ENCODE data around the gene BIN2.

Gene BIN2

DNA sequence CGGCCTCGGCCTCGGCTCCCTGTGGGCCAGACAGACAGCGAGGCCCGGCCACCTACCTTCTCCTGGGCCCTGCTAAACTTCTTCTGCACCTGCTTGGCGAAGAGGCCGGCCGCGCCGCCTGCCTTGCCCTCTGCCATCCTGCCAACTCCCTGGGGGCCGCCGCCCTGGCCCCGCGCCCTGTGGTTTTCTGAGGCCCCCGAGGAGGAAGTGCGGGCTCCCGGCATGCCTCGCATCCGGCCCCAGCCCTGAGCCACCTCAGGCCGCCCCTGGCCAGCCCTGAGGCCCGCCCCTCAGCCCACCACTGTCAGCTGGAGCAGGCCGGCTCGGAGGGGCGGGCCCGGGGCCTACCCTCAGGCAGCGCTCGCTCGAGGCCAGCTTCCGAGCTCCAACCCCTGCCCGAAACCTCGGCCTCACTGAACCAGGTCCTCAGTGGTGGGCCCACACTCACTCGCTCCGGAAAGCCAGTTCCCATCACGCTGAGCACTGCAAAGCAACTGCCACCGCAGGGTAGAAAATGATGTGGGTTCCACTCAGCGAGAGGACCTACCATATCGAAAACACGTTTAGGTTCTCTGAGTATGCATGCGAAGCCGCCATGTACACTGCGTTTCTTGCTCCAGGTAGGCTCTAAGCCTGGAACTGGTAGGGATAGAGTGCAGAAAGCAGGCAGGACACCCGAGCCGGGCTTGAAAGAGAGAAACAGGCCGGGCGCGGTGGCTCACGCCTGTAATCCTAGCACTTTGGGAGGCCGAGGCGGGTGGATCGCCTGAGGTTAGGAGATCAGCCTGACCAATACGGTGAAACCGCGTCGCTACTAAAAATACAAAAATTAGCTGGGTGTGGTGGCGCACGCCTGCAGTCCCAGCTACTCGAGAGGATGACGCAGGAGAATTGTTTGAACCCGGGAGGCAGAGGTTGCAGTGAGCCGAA is at the start of gene BIN2:
BIN2 (minus strand) TSS at position 209 of the 930 bp plus-strand sequence; CDS start at position 137, 72 bp downstream.
- DNase-seq (ENCODE audit: low spot score in 2 of 2) (peak; percentile 77 to 86), ATAC-seq (ENCODE audit: low read depth) (peak; percentile 86)

DNA sequence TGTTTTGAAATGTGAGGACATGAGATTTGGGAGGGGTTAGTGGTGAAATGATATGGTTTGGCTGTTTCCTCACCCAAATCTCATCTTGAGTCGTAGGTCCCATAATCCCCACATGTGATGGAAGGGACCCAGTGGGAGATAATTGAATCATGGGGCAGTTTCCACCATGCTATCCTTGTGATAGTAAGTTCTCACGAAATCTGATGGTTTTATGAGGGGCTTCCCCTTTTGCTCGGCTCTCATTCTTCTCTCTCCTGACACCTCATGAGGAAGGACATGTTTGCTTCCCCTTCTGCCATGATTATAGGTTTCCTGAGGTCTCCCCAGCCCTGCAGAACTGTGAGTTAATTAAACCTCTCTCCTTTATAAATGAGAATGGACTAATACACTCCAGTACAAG is 49.2 kb upstream of the BIN2 start:
- Mint-ChIP-seq H3K4me1 (peaks cover 30% of the 10 kb centered on the region), H3K27ac (no peak overlapping the region), H3K9me3 (no peaks in the 10 kb centered on the region), H3K27me3 (peaks cover 2% of the 10 kb centered on the region), H3K4me3 (no peak overlapping the region), H3K36me3 (peaks cover 21% of the 10 kb centered on the region)
- DNase-seq (ENCODE audit: low spot score in 2 of 2), result no peak
- no peak for ATAC-seq (ENCODE audit: low read depth)

More for the DNA sequence above, at the start of gene BIN2:
- Mint-ChIP-seq H3K4me3 (peak within 1 kb of the TSS; percentile 88), H3K4me1 (peaks cover 57% of the 10 kb centered on the region), H3K27me3 (no peaks in the 10 kb centered on the region), H3K36me3 (peaks cover 14% of the 10 kb centered on the region), H3K9me3 (no peaks in the 10 kb centered on the region), H3K27ac (peak within 1 kb of the TSS; percentile 79)

DNA sequence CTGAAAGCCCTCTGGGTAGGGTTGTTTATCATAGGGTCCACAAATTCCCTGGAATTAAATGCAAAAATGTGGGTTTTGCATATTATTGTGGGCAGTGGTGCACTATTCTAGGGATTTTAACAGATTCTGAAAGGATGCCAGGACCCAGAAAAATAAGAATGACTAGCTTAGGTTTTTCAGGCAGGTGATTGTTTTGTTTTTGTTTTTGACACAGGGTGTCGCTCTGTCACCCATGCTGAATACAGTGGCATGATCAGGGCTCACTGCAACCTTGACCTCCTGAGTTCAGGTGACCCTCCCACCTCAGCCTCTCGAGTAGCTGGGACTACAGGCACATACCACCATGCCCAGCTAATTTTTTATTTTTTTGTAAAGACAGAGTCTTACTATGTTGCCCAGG is 48.0 kb upstream of the BIN2 start:
- Mint-ChIP-seq H3K4me1 (peaks cover 30% of the 10 kb centered on the region), H3K27me3 (no peaks in the 10 kb centered on the region), H3K9me3 (no peaks in the 10 kb centered on the region), H3K4me3 (no peak overlapping the region), H3K36me3 (peaks cover 12% of the 10 kb centered on the region), H3K27ac (no peak overlapping the region)
- no peak for ATAC-seq (ENCODE audit: low read depth)
- no peak for DNase-seq (ENCODE audit: low spot score in 2 of 2)

DNA sequence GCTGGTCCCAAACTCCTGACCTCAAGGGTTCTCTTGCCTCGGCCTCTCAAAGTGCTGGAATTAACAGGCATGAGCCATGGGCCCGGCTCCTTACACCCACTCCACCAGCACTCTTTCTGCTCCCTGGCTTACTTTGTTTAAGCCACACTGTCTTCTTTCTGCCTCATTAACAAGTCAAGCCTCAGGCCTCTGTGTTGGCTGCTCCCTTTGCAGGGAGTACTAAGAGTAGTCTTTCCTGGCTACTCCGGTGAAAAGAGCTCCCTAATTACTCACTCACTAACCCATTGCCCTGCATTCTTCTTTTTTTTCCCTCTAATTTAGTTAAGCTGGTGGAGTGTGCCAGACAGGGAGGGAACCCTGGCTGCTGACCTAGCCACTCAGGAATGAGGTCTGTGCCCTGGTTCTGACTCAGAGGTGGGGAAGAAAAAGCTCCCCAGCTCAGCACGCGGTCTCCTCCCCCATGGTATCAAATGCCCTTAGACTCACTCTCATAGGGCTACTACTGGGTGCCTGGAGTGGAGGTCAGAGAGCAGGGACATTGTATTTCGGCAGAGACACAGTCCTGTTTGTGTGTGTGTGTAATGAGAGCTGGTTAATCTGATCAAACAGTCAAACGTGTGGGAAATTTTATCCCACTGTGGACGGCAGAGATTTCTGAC is 47.5 kb upstream of the BIN2 start:
- Mint-ChIP-seq H3K27ac (no peak overlapping the region), H3K27me3 (no peaks in the 10 kb centered on the region), H3K4me1 (peaks cover 30% of the 10 kb centered on the region), H3K9me3 (no peaks in the 10 kb centered on the region), H3K4me3 (no peak overlapping the region), H3K36me3 (peaks cover 12% of the 10 kb centered on the region)
- ATAC-seq (ENCODE audit: low read depth), result no peak
- DNase-seq (ENCODE audit: low spot score in 2 of 2), result no peak

DNA sequence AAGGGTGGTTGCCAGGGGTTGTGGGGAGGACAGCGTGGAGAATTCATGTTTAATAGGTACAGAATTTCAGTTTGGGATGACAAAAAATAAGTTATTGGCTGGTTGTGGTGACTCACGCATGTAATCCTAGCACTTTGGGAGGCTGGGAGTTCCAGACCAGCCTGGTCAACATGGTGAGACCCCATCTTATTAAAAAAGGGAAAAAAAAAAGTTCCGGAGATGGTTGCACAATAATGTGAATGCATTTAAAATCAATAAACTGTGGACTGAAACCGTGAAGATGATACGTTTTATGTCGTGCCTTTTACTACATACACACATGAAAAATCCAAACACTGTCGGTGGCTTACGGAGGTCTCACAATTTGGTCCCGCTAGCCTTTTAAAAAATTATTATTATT is 46.7 kb upstream of the BIN2 start:
- Mint-ChIP-seq H3K4me3 (no peak overlapping the region), H3K27me3 (no peaks in the 10 kb centered on the region), H3K36me3 (peaks cover 12% of the 10 kb centered on the region), H3K4me1 (peaks cover 30% of the 10 kb centered on the region), H3K9me3 (no peaks in the 10 kb centered on the region), H3K27ac (no peak overlapping the region)
- DNase-seq (ENCODE audit: low spot score in 2 of 2) (no peak), ATAC-seq (ENCODE audit: low read depth) (no peak)

DNA sequence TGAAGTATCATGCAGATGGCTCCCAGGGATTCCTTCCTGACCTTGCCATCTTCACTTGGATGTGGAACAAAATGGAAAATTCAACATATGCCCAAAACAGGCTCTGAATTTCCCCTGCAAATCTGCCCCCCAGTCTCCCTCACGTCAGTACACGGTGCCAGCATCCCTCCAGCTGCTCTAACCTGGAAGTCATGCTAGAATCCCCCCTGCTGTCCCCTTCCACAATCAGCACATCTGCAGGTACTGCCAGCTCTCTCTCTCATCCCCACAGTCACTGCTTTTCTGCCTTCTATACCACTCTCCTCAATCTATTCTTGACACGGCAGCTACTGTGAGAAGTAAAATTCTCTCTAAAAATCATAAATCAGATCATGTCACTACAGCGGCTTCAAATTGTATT is 45.6 kb upstream of the BIN2 start:
- peaks cover 30% of the 10 kb centered on the region for H3K4me1 Mint-ChIP-seq
- H3K36me3 Mint-ChIP-seq, result peaks cover 7% of the 10 kb centered on the region
- H3K27ac Mint-ChIP-seq, result peak overlapping the region; percentile 86
- DNase-seq (ENCODE audit: low spot score in 2 of 2) (no peak), ATAC-seq (ENCODE audit: low read depth) (no peak)
- peak overlapping the region; percentile 47 for H3K4me3 Mint-ChIP-seq
- no peaks in the 10 kb centered on the region for H3K9me3 Mint-ChIP-seq
- no peaks in the 10 kb centered on the region for H3K27me3 Mint-ChIP-seq

DNA sequence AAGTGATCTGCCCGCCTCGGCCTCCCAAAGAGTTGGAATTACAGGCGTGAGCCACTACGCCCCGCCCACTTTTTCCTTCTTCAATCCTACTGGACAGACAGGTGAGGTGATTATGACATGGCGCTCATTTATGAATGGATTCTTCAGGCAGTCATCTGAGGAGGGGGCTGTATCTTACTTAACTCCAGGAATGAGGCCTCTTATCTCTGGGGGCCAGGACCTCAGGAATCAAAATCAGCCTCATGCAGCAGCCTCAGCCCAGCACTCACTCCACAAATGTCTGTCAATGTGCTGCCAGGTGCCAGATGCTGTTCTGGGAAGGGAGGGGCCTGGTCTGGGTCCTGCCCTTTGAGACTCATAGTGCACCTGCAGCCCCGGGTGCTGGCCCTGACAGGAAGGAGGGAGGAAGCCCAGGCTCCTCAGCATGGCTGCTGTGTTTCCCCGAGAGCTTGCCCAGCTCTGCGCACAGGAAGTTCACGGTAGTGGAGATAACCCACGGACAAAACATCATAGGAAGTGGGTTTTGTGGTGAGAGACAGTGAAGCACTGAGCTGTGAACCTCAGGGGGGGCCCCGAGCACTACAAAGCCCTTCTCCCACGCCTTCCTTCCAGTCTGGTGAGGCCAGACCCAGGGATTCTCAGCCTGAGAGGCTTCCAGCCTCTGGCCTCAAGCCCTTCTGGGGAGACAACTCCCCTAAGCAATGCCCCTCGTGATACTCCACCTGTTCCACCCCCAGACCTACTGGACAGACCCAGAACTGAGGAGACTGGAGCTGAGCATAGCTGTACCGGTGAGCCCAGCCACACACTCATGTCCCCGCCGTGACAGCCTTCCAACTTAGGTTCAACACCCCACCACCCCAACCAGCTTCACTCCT is 44.9 kb upstream of the BIN2 start:
- DNase-seq (ENCODE audit: low spot score in 2 of 2), result peak; percentile 84 to 92
- H3K4me1 Mint-ChIP-seq, result peaks cover 30% of the 10 kb centered on the region
- peaks cover 8% of the 10 kb centered on the region for H3K36me3 Mint-ChIP-seq
- H3K9me3 Mint-ChIP-seq, result no peaks in the 10 kb centered on the region
- peak overlapping the region; percentile 50 for H3K4me3 Mint-ChIP-seq
- H3K27me3 Mint-ChIP-seq, result no peaks in the 10 kb centered on the region
- H3K27ac Mint-ChIP-seq, result peak overlapping the region; percentile 86
- peak; percentile 93 for ATAC-seq (ENCODE audit: low read depth)

DNA sequence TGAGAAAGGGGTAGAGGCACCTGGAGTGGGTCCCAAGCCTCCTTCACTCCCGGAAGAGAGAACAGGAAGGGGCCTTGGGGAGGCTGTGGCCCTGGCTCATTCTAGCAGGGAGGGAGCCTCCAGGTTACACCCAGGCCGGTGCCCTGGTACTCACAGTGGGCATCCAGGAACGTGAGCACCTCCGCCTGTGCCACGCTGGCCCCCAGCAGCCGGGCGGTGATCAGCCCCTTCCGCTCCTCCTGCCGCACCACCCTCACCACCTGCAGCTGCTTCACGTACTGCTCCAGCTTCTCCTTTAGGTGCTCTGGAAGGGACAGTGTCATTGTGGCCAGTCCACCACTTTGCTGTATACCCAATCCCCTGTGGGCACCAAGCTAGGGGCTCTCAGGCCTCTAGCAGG is 41.3 kb upstream of the BIN2 start:
- H3K27ac Mint-ChIP-seq, result no peak overlapping the region
- H3K4me1 Mint-ChIP-seq, result peaks cover 23% of the 10 kb centered on the region
- ATAC-seq (ENCODE audit: low read depth), result no peak
- H3K4me3 Mint-ChIP-seq, result no peak overlapping the region
- no peaks in the 10 kb centered on the region for H3K27me3 Mint-ChIP-seq
- DNase-seq (ENCODE audit: low spot score in 2 of 2), result no peak
- peaks cover 9% of the 10 kb centered on the region for H3K36me3 Mint-ChIP-seq
- no peaks in the 10 kb centered on the region for H3K9me3 Mint-ChIP-seq

DNA sequence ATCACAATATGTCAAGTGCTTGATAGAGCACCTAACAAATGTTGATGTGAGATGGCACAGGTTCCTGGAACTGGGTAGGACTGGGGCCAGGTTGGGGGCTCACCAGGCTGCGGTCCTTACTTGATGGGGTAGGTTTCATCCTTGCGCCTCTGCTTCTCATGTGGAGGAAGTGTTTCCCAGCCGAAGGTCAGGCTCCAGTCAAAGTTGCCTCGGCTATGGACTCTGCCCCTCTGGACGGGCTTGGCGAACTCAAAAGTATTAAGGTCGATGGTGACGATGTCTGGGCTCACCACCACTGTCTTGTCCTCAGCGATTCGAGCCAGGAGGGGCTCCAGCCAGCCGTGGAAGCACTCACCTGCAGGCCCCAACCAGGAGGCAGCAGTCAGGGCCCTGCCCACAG is 40.0 kb upstream of the BIN2 start:
- Mint-ChIP-seq H3K36me3 (peaks cover 9% of the 10 kb centered on the region), H3K27ac (no peak overlapping the region), H3K4me1 (peaks cover 17% of the 10 kb centered on the region), H3K27me3 (no peaks in the 10 kb centered on the region), H3K4me3 (no peak overlapping the region), H3K9me3 (no peaks in the 10 kb centered on the region)
- no peak for DNase-seq (ENCODE audit: low spot score in 2 of 2)
- ATAC-seq (ENCODE audit: low read depth), result no peak

DNA sequence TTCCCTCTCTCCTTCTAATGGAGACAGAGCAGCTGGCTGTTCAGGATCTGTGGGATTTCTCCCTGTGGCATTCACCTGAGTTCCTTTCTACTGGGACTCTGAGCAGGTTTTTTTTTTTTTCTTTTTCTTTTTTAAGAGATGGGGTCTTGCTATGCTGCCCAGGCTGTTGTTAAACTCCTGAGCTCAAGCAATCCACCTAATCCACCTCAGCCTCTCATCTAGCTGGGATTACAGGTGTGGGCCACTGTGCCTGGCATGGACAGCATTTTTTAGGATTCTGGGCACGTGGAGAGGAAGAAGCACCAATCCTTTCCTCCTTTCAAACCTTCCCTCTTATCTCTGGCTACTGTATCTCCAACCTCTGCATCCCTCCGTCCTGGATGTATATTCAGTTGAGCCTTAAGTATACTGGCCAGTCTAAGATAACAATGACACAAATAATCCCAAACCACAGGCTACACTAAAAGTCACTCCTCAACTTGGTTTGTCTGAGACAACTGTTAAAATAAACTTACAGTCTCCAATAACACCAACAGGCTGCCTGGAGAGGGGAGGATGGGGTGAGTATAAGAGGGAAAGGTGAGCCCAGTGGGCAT is 38.9 kb upstream of the BIN2 start:
- no peaks in the 10 kb centered on the region for H3K9me3 Mint-ChIP-seq
- no peak for DNase-seq (ENCODE audit: low spot score in 2 of 2)
- H3K27ac Mint-ChIP-seq, result no peak overlapping the region
- H3K4me3 Mint-ChIP-seq, result no peak overlapping the region
- H3K4me1 Mint-ChIP-seq, result peaks cover 19% of the 10 kb centered on the region
- H3K27me3 Mint-ChIP-seq, result no peaks in the 10 kb centered on the region
- H3K36me3 Mint-ChIP-seq, result peaks cover 11% of the 10 kb centered on the region
- no peak for ATAC-seq (ENCODE audit: low read depth)

DNA sequence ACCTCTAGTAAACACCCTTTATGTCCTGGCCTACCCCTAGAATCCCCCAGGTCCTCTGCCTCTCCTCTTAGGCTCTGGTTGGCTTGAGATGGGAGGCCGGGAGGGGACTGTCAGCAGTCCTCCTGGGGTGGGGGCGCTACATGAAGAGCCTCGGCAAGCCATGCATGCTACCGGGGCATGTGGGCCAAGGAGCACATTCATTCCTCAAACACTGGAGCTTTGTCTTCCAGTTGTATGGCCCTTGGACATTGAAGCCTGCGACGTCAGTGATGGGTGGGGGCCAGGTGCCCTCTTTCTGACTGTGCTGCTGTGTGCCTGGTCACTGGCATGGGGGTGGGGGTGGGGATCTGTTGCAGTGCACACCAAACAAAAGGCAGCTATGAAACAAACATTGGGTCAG is 38.3 kb upstream of the BIN2 start:
- ATAC-seq (ENCODE audit: low read depth) (no peak), DNase-seq (ENCODE audit: low spot score in 2 of 2) (no peak)
- Mint-ChIP-seq H3K36me3 (peaks cover 11% of the 10 kb centered on the region), H3K27ac (no peak overlapping the region), H3K9me3 (no peaks in the 10 kb centered on the region), H3K4me1 (peaks cover 18% of the 10 kb centered on the region), H3K4me3 (no peak overlapping the region), H3K27me3 (no peaks in the 10 kb centered on the region)

DNA sequence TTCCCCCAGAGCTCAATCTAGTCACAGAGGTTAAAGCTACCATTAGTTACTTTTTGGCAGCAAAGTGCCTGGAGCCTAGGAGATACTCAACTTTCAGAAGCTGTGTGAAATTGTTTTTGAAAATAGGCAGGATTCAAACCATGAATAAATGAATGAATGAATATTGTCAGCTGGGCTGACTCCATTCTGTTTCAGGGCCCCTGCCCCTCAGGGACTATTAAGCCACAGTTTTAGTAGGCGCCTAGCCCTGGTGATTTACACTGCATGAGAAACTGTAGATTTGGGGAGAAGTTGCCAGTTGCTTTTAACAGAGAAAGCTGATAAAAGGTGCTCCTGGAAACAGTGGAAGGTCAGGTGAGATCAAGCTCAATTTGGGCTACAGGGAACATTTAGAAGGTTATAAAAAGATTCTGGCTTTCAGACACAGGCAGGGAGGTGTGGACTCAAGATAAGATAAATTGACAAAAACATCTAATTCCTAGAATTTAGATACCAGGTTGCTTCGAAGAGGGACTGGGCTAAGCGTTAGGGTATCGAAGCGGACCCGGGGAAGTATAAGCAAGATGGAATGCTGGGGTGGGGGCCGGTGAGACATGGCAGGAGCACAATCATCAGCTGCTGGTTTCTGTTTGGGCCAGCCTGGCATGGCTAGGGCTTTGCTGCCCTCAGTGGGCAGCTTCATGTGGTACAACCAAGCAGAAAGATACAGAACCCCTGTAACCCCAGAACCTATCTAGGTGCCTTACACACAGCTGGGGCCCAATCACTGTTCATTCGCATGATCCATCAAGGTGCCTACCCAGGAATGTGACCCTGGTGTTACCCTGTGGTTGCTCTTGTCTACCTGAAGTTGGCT is 37.4 kb upstream of the BIN2 start:
- ATAC-seq (ENCODE audit: low read depth), result no peak
- H3K27me3 Mint-ChIP-seq, result no peaks in the 10 kb centered on the region
- peaks cover 11% of the 10 kb centered on the region for H3K36me3 Mint-ChIP-seq
- peaks cover 24% of the 10 kb centered on the region for H3K4me1 Mint-ChIP-seq
- DNase-seq (ENCODE audit: low spot score in 2 of 2), result no peak
- no peaks in the 10 kb centered on the region for H3K9me3 Mint-ChIP-seq
- H3K4me3 Mint-ChIP-seq, result no peak overlapping the region
- H3K27ac Mint-ChIP-seq, result no peak overlapping the region

DNA sequence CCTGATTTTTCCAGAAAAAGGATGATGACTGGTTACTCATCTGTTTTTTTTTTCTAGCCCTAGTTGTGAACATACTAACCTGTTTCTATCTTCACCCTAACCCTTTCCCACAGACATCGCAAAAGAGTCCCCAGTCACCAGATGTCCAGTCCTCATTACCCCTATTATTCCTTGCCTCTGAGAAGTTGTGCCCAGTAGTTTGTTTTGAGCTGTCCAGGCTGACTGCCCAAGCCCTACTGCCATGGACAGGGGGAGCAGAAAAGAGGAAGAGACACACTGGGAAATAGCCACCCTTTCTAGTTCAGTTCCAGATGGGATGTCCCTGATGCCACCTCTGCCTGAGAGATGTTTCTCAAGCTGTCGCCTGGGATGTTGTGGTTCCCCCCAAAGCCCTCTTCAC is 36.3 kb upstream of the BIN2 start:
- Mint-ChIP-seq H3K36me3 (peaks cover 11% of the 10 kb centered on the region), H3K27ac (no peak overlapping the region), H3K4me3 (no peak overlapping the region), H3K4me1 (peaks cover 24% of the 10 kb centered on the region), H3K9me3 (no peaks in the 10 kb centered on the region), H3K27me3 (no peaks in the 10 kb centered on the region)
- DNase-seq (ENCODE audit: low spot score in 2 of 2) (no peak), ATAC-seq (ENCODE audit: low read depth) (no peak)
